Memory B cell (primary cell): ENCODE results near the gene PCNX2.

ENCODE experiments used
- ATAC-seq: fragments of 150-1000 bp; cut with Tn5 transposase; 2 replicates; pipeline ENCODE4 v1.10.0; 2021; ENCODE audit warnings: low read depth, mild to moderate bottlenecking, moderate library complexity
- DNase-seq, 2 donors: peaks; one replicate each; pipeline ENCODE4 v3.0.0; 2022; ENCODE audit warnings: low spot score in 2 of 2
- H3K27ac Mint-ChIP-seq: one replicate; pipeline ENCODE4 v1.8.0; 2022; ENCODE audit warnings: mild to moderate bottlenecking, moderate library complexity, mixed read lengths
- H3K27me3 Mint-ChIP-seq: one replicate; pipeline ENCODE4 v1.8.0; 2022; ENCODE audit warnings: mixed read lengths
- H3K36me3 Mint-ChIP-seq: one replicate; pipeline ENCODE4 v1.8.0; 2022; ENCODE audit warnings: mild to moderate bottlenecking, mixed read lengths
- H3K4me1 Mint-ChIP-seq: one replicate; pipeline ENCODE4 v1.8.0; 2022; ENCODE audit warnings: mixed read lengths
- H3K4me3 Mint-ChIP-seq: one replicate; pipeline ENCODE4 v1.8.0; 2022; ENCODE audit warnings: mild to moderate bottlenecking, moderate library complexity, mixed read lengths
- H3K9me3 Mint-ChIP-seq: one replicate; pipeline ENCODE4 v1.8.0; 2022; ENCODE audit warnings: mixed read lengths

The PCNX2 gene

DNA sequence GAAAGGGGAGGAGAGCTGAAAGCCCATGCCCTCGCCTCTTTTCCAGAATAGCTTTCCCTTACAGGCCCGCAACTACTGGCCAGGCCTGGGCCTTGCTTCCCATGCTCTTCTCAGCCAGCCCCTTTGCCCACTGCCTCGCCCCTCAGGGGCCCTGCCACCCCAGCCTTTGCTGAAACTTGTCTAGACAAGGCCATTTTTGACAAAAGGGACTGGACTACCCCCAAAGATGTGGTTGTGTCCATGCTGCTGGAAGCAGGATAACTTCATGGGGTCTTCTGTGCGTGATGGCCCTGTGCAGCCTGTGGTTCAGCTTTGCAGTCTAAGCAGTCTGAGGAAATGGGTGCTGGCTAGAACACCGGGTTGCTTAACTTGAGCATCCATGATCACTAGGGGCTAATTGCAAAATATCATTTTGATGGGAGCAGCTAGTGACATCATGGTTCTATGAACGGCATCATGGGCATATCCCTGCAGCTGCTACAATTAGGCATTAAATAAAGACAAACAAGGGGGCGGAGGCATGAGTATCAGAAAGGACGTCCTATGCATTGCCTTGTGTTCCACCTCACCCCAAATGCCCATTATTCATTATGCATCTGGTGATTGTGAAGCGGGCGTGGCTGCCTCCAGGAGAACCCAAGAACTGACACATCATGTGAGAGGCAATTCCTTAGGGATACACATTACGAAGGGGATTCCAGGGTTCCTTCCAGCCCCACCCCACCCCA is 308.3 kb downstream of the PCNX2 start:
- ATAC-seq (no peak), DNase-seq (no peak)
- H3K27me3 Mint-ChIP-seq = no peaks in the 10 kb centered on the region
- no peaks in the 10 kb centered on the region for H3K9me3 Mint-ChIP-seq
- peaks cover 13% of the 10 kb centered on the region for H3K36me3 Mint-ChIP-seq
- no peak overlapping the region for H3K4me3 Mint-ChIP-seq
- no peaks in the 10 kb centered on the region for H3K4me1 Mint-ChIP-seq
- H3K27ac Mint-ChIP-seq = no peak overlapping the region

DNA sequence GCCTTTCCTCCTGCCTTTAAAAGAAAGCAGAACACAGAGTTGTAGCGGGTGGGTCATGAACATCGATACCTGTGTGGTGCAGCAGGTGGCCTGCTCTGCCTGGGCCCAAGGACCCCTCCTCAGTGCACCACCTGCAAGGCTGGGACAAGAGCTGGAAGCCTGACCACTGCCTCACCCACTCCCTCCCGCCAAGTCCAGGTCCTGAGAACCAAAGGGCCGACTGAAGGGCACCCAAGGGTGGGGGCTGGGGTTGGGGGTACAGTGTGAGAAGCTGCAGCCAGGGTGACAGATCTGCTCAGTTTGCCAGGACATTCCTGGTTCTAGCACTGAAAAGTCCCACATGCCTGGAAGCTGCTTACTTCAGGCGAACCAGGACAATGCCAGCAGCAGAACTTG is 309.0 kb downstream of the PCNX2 start:
- Mint-ChIP-seq H3K9me3 (no peaks in the 10 kb centered on the region), H3K27me3 (no peaks in the 10 kb centered on the region), H3K4me1 (no peaks in the 10 kb centered on the region), H3K36me3 (peaks cover 11% of the 10 kb centered on the region), H3K4me3 (no peak overlapping the region), H3K27ac (no peak overlapping the region)
- no peak for DNase-seq
- no peak for ATAC-seq

DNA sequence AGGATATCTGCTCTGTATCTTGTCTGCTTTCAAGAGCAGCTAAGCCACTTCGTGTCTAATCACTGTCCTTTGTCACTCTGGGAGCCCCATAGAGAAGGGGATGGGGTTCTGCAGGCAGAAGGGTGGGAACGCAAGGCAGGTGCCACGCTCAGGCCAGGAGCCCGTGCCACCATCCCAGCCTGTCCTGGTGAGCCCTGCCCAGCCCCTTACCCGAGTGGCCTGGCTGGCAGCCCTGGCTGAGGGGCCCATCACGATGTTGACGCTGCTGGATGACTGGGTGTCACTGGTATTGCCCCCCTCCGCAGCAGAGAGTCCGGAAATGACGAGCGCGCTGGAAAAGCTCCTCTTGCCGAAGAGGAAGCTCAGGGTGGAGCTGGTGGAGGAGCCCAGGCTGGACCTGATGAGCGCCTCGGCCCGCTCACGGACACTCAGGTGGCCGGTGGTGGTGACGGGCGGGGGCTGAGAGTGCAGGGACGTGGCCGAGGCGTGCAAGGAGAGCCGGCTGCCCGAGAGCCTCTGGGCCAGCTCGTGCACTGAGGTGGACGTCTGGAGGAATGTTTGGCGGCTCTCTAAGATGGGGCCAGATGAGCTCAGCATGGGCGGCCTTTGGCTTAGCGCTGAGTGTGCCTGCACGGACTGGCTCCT is 309.5 kb downstream of the PCNX2 start:
- no peak overlapping the region for H3K27ac Mint-ChIP-seq
- DNase-seq = no peak
- no peaks in the 10 kb centered on the region for H3K4me1 Mint-ChIP-seq
- no peak overlapping the region for H3K4me3 Mint-ChIP-seq
- ATAC-seq = no peak
- peaks cover 9% of the 10 kb centered on the region for H3K36me3 Mint-ChIP-seq
- no peaks in the 10 kb centered on the region for H3K27me3 Mint-ChIP-seq
- H3K9me3 Mint-ChIP-seq = no peaks in the 10 kb centered on the region

DNA sequence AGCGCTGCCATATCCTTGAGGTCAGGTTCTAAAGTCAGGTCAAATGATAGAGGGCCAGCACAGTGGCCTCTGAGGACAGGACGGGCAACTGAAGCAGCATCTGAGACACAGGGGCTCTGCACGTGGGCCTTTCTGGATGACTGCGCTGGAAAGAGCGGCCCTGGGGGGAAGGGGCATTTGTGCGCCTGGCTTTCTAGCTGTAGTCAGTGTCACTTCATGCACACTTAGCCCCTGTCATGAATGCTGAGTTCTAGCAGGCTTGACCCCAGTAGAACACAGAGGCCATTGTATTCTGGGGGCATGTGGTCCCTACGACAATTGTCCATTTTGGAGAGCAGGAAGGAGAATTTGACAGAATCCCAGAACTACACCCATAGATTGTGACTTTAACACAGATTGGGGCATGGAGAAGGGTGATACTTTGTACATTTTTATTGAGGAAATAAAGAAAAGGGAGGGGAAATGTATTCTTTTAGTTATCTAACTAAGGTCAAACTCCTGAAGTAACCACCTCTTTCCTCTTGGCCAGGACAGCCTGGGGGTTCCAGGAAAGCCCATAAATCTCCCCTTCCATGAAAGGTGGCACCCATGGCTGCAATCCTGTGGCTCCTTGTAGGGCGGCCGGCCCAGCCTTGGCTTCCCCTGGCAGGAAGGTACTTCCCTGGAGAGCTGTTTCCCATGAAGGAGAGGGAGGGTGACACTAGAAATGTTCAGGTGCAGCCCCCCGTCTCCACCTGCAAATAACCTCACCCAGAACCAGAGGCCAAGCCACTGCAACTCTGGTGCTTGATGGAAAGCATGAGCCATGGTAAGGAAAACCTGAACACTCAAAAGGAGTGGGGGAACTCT is 310.7 kb downstream of the PCNX2 start:
- Mint-ChIP-seq H3K4me1 (no peaks in the 10 kb centered on the region), H3K4me3 (no peak overlapping the region), H3K27me3 (no peaks in the 10 kb centered on the region), H3K27ac (no peak overlapping the region), H3K9me3 (no peaks in the 10 kb centered on the region), H3K36me3 (peaks cover 8% of the 10 kb centered on the region)
- no peak for ATAC-seq
- no peak for DNase-seq

DNA sequence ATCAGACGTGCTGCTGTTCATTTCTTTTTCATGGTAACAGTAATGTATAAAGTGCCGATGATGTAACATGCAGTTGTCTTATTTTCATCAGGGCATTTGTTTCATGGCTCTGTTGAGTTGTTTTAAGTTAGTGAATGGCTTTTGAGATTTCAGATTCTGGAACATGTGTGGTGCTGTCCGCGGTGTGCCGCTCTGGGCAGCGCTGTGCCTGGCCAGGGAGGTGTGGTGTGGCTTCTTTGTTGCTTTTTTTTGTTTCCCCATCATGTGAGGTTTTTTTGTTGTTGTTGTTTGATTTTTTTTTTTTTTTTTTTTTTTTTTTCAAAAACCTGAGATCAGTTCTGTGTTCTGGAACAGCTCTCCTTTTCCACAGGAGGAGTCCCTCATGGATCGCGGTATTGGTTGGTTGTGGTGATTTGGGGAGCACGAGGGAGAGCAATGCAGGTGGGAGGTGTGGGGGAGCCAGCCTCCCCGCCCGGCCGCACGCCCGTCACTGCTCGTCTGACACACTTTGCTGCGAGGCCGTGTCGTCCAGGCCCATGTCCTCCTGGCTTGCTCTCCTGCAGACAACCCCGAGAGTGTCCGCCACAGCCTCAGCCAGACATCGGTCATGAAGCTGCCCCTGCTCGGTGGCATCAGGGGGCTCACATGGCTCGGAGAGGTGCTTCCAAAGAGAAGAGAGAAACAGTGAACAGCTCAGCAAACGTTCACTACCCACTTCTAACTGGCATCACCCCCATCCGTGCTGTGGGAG is 311.5 kb downstream of the PCNX2 start:
- H3K36me3 Mint-ChIP-seq = peaks cover 6% of the 10 kb centered on the region
- DNase-seq (no peak), ATAC-seq (no peak)
- no peaks in the 10 kb centered on the region for H3K27me3 Mint-ChIP-seq
- H3K4me3 Mint-ChIP-seq = no peak overlapping the region
- no peaks in the 10 kb centered on the region for H3K4me1 Mint-ChIP-seq
- no peaks in the 10 kb centered on the region for H3K9me3 Mint-ChIP-seq
- H3K27ac Mint-ChIP-seq = no peak overlapping the region

DNA sequence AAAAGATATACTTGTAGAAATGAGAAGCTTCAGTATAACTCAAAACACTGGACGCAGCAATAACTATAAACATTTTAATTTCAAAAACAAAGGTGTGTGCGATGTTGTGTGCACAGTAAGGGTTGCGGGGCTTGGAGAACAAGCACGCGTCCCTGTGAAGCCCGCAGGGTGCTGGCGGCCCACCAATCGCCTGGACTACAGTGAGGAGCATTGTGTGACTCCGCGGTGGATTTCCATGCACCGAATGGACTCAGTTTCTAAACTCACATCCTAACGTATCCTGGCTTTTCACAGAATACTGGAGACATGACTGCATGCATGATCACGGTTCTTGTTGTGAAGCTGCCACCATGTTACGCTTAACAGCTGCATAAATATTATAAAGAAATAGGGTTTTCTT is 312.1 kb downstream of the PCNX2 start:
- H3K4me1 Mint-ChIP-seq = peaks cover 2% of the 10 kb centered on the region
- H3K27me3 Mint-ChIP-seq = no peaks in the 10 kb centered on the region
- H3K36me3 Mint-ChIP-seq = peaks cover 8% of the 10 kb centered on the region

DNA sequence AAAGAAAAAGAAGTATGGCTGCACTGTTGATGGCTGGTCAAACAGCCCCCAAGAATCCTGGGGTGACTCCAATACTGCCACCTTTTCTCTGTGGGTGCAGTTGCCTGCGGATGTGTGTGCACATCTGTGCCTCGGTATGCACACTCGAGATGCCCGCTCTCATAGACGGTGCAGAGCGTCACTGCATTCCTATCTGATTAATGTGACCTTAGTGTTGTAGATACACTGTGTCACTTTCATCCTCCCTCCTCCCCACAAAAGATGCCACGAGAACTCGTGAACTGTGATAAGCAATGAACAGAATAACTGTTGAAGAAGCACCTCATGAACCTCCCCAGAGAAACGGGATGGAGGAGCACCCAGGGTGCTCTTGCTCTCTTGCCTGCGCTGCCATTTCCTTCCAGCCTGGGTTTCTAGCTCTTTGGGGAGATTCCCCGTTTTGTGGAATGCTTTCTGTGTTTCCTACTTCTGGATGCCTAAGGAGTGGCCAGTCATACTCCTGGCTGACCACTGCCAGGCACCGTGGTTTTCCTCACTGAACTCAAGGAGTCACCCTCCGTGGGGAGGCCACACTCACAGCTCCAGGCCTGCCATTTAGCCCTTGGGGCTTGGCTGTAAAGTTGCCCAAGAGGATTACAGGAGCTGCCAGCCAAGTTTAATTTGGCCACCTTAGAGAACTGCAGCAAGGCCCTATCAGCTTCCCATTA is 313.1 kb downstream of the PCNX2 start:
- no peak overlapping the region for H3K4me3 Mint-ChIP-seq

More for the DNA sequence above, 312.1 kb downstream of the PCNX2 start:
- H3K27ac Mint-ChIP-seq = no peak overlapping the region
- ATAC-seq (no peak), DNase-seq (no peak)
- no peak overlapping the region for H3K4me3 Mint-ChIP-seq
- H3K9me3 Mint-ChIP-seq = no peaks in the 10 kb centered on the region

DNA sequence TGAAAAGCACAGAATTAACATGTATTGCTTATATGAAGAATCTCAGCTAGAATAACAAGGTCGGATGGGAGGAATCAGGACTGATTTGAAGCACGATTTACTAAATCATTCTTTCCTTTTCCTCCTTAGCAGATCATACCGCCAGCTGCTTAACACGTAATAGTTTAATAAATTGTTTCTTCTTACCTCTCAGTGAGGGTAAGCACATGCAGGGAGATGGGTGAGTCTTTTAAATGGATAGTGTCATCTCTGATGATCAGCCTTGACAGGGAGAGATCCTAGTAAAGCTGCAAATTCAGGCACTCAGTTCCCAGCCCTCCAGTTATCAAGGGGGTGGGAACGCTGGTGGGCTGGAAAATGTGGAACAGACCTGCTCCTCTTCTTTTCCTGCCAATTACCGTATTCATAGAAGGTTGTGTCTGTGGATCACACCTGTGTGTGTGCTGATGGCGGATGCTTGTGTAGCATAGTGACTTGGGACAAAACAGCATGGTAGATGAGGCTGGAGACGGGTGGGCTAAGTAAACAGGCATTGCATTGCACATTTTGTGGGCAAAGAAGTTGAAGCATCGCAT is 314.5 kb downstream of the PCNX2 start:
- ATAC-seq (no peak), DNase-seq (no peak)
- Mint-ChIP-seq H3K36me3 (peaks cover 14% of the 10 kb centered on the region), H3K27ac (no peak overlapping the region), H3K4me3 (no peak overlapping the region), H3K4me1 (peaks cover 11% of the 10 kb centered on the region), H3K9me3 (no peaks in the 10 kb centered on the region), H3K27me3 (no peaks in the 10 kb centered on the region)

More for the DNA sequence above, 313.1 kb downstream of the PCNX2 start:
- Mint-ChIP-seq H3K4me1 (peaks cover 8% of the 10 kb centered on the region), H3K27ac (no peak overlapping the region), H3K9me3 (no peaks in the 10 kb centered on the region), H3K27me3 (no peaks in the 10 kb centered on the region), H3K36me3 (peaks cover 10% of the 10 kb centered on the region)
- DNase-seq (no peak), ATAC-seq (no peak)

DNA sequence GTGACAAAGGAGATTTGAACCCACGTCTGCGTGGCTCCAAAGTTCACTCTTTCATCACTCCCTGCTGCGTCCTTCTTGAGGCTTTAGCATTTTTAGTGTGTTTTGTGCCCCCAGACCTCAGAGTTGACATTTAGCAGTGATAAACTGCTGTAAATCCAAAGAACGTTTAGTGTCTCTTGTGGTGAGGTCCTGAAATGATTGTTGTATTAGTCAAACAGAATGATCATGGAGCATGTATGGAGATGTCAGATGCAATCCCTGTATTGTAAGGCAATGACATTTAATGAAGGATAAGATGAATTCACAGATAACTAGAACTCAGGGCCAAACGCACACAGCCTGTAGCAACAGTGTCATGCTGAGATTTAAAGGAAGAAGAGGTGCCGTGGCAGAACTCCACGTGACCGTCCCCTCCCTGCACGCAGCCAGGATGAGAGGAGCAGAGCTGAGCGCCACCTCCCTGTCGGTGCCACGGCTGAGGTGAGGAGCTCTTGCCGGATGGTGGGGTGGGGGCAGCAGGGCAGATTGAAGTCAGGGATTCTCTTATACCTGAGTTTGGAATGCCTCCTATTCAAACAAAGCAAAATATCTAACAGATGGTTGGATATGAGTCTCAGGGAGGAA is 315.1 kb downstream of the PCNX2 start:
- H3K27me3 Mint-ChIP-seq = no peaks in the 10 kb centered on the region
- DNase-seq (no peak), ATAC-seq (no peak)
- peaks cover 18% of the 10 kb centered on the region for H3K36me3 Mint-ChIP-seq
- peaks cover 11% of the 10 kb centered on the region for H3K4me1 Mint-ChIP-seq
- H3K9me3 Mint-ChIP-seq = no peaks in the 10 kb centered on the region
- no peak overlapping the region for H3K27ac Mint-ChIP-seq
- no peak overlapping the region for H3K4me3 Mint-ChIP-seq

DNA sequence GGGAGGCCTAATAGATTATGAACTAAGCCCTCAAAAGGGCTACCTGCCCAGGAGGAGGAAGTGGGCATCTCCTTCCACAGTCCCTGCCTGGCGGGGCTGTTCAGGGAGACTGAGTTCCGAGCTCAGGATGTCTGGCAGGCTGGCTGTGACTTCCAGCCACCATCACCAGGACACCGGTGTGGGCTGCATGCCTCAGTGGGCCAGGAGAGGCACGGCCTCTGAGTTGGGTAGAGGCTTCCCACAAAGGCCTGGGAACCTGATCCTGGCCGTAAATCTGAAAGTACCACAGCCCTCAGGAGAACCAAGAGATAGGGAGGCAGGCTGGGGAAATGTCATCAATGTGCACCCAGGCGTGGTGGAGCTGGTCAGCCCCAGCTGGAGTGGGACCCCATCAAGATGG is 316.0 kb downstream of the PCNX2 start:
- Mint-ChIP-seq H3K4me1 (peaks cover 11% of the 10 kb centered on the region), H3K27me3 (no peaks in the 10 kb centered on the region), H3K27ac (peak overlapping the region; percentile 75), H3K9me3 (no peaks in the 10 kb centered on the region), H3K36me3 (peaks cover 23% of the 10 kb centered on the region), H3K4me3 (no peak overlapping the region)
- DNase-seq (no peak), ATAC-seq (no peak)

DNA sequence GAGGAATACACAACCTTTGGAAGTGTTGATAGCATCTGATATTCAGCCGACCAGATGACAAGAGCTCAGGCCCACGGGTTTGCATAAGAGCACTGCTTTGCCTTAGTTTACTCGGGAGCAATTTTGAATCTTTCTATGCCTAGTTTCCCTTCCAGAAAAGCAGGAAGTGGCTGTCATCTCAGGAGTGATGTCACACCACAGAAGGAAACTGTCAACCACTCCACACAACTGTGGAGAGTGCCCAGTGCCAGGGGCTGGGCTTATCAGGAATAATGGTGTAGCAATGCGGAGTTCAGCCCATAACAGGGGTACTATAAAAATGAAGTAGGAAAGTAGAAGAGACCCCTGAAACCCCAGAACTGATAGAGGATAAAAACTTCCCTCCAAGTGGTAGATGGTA is 316.7 kb downstream of the PCNX2 start:
- peak overlapping the region; percentile 75 for H3K27ac Mint-ChIP-seq
- DNase-seq (no peak), ATAC-seq (no peak)
- peaks cover 3% of the 10 kb centered on the region for H3K9me3 Mint-ChIP-seq
- no peaks in the 10 kb centered on the region for H3K27me3 Mint-ChIP-seq
- H3K36me3 Mint-ChIP-seq = peaks cover 29% of the 10 kb centered on the region
- no peak overlapping the region for H3K4me3 Mint-ChIP-seq
- H3K4me1 Mint-ChIP-seq = peaks cover 11% of the 10 kb centered on the region

DNA sequence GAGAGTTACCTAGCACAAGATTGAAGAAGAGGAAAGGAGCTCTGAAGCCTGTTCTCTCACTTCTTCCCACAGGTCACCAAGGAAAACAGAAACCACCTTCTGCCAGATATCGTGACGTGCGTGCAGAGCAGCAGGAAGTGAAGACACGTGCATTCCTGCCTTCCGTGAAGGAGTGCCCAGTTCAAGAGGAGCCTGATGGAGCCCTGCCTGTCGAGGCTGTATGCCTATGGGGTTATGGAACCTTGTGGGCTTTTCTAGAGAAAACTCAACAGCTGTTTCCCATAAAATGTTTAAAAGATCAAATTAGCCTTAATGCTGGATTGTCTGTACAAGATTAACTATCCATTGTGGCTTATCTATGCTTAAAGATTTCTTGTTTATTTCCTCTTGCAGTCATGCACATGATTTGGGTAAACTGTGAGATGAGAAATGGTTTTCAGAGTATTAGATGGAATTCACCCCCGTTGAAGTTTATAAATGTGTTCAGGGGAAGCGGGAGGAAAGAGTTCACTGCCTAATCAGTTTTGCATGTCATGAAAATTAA is 317.4 kb downstream of the PCNX2 start:
- Mint-ChIP-seq H3K4me1 (peaks cover 11% of the 10 kb centered on the region), H3K9me3 (peaks cover 9% of the 10 kb centered on the region), H3K4me3 (no peak overlapping the region), H3K27ac (peak overlapping the region; percentile 75), H3K36me3 (peaks cover 33% of the 10 kb centered on the region), H3K27me3 (no peaks in the 10 kb centered on the region)
- DNase-seq (no peak), ATAC-seq (peak; percentile 51)
